ENCODE measurements around the gene IGFL3.

DNA sequence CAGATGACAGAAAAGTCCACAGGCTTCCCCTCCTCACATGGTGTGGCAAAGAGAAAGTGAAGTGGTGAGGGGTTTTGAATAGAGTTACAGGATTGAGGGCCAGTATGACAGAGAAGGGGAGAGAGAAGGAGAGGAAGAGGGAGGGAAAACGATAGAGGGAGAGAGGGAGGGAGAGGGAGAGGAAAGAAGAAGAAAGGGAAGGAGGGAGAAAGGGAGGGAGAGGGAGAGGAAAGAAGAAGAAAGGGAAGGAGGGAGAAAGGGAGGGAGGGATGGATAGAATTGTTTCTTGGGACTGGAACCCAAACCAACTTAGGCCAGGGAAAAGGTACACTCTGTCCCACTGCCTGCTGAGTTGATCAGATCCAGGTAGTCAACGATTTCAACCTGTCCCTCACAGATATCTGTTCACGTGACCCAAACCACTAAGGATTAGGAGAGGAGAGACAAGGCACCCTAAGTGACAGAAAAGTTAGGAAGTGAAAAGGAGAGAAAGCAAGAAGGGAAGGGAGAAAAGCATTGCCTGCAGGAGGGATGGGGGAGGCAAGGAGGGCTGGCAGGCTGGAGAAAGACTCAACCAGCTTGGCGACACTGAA, 8.1 kb upstream of the IGFL3 start:
- TF ChIP-seq POLR2AphosphoS5 (IDR thresholded peaks at IDR 0.05): no peak
- TF ChIP-seq, protein P1, sequence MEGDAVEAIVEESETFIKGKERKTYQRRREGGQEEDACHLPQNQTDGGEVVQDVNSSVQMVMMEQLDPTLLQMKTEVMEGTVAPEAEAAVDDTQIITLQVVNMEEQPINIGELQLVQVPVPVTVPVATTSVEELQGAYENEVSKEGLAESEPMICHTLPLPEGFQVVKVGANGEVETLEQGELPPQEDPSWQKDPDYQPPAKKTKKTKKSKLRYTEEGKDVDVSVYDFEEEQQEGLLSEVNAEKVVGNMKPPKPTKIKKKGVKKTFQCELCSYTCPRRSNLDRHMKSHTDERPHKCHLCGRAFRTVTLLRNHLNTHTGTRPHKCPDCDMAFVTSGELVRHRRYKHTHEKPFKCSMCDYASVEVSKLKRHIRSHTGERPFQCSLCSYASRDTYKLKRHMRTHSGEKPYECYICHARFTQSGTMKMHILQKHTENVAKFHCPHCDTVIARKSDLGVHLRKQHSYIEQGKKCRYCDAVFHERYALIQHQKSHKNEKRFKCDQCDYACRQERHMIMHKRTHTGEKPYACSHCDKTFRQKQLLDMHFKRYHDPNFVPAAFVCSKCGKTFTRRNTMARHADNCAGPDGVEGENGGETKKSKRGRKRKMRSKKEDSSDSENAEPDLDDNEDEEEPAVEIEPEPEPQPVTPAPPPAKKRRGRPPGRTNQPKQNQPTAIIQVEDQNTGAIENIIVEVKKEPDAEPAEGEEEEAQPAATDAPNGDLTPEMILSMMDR (IDR thresholded peaks at IDR 0.05): no peak
- no peak for TF ChIP-seq POLR2A (IDR thresholded peaks at IDR 0.05)

Measured in breast epithelium (tissue), 3 donors.